Esophagus muscularis mucosa (tissue), 4 donors: ENCODE data around the gene NFATC1. TPM values are rescaled to one million over a fixed set of nuclear protein-coding genes. Genes with fewer than 3 reads are reported as not detected.

Experiments
- DNase-seq: peaks from one replicate; pipeline ENCODE4 v3.0.0-alpha.2; 2017; ENCODE audit errors: extremely low spot score
- H3K27ac ChIP-seq, 4 donors: fragments of 200-600 bp; sonication (generic); replicated peaks in 1 of 4; 1 replicate in 3 of 4; 2 replicates in 1 of 4; pipeline ENCODE4 v1.5.1; 2016 to 2019; ENCODE audit warnings: mild to moderate bottlenecking in 1 of 4
- H3K27me3 ChIP-seq, 4 donors: fragments of 200-600 bp; sonication (generic); one replicate each; pipeline versions ENCODE4 v1.5.1 to v1.6.0; 2016 to 2019
- H3K36me3 ChIP-seq, 4 donors: fragments of 200-600 bp; sonication (generic); one replicate each; pipeline ENCODE4 v1.5.1; 2016 to 2019
- H3K4me1 ChIP-seq, 4 donors: fragments of 200-600 bp; sonication (generic); one replicate each; pipeline ENCODE4 v1.5.1; 2016 to 2019
- H3K4me3 ChIP-seq, 4 donors: fragments of 200-600 bp; sonication (generic); 1 replicate in 2 of 4; 2 replicates in 2 of 4; pipeline ENCODE4 v1.5.1; 2016 to 2019; ENCODE audit warnings: mild to moderate bottlenecking in 4 of 4, moderate library complexity in 1 of 4
- H3K9me3 ChIP-seq, 4 donors: fragments of 200-600 bp; sonication (generic); 1 replicate in 3 of 4; 2 replicates in 1 of 4; pipeline ENCODE4 v1.5.1; 2016 to 2019
- EP300 ChIP-seq: sonication (generic); formaldehyde crosslinking; IDR thresholded peaks from one replicate; pipeline ENCODE4 v1.6.1; 2017; ENCODE audit warnings: antibody characterized with exemption
- POLR2A ChIP-seq: fragments of 450-650 bp; IDR thresholded peaks from one replicate; pipeline ENCODE4 v1.6.1; 2017; ENCODE audit warnings: antibody characterized with exemption, moderate library complexity, mild to moderate bottlenecking, low read depth
- POLR2AphosphoS5 ChIP-seq, 2 donors: sonication (generic); formaldehyde crosslinking; IDR thresholded peaks; one replicate each; pipeline ENCODE4 v1.6.1; 2017; ENCODE audit warnings: antibody characterized with exemption in 2 of 2
- WGBS: methylation state at CpG from one replicate; pipeline ENCODE4 v1.1.5; 2018; 5-methylcytosine and 5-hydroxymethylcytosine counted together
- intact Hi-C: fragments of 100-400 bp; cut with DNase I; formaldehyde crosslinking; loops from one replicate; pipeline ENCODE4 v1.15.1; 2023
- total RNA-seq, 4 donors: library from RNA; depleted of rRNA; stranded (reverse); fragments of >200 nt; gene quantifications; one replicate each; pipeline versions ENCODE4 v1.1.0 to v1.2.1, GENCODE V29; 2016
- TF ChIP-seq, protein P1 (sequence below), 3 experiments: fragments of 200-600 bp in 2 of 3; fragments of 450-650 bp in 1 of 3; sonication (generic) in 2 of 3; IDR thresholded peaks; one replicate each; pipeline ENCODE4 v1.5.1; 2017 to 2019; ENCODE audit warnings: antibody characterized with exemption in 3 of 3, mild to moderate bottlenecking in 2 of 3, moderate library complexity in 1 of 3

Gene NFATC1
- total RNA-seq, 4 donors from 2014 or later, result 15.0 to 22.0 (median 17.8) TPM

DNA sequence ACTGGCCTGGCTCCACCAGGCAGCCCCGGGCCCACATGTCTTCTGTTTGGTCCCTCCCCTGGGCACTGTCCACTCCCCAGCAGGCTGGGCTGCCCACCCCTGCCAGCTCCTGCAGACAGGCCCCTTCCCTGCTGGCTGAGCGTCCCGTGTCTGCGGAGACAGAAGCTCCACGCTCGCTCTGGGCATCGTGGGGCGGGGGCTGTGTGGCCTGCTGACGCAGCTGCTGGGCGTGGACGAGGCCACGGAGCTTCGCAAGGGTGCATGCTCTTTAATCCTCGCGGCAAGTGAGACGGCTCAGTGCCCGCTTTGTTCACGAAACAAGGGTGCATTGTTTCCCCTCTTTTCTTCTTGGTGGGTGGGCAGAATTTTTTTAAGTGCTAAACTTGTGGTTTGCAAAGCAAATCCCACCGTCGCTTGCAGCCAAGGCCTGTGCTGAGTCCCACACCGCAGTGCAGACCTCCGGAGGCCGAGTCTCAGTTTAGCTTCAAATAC is 151.1 kb downstream of the NFATC1 start:
- intact Hi-C loops, result no loop called here
- no peak overlapping the region for H3K27ac ChIP-seq
- no peak for TF ChIP-seq POLR2AphosphoS5 (IDR thresholded peaks at IDR 0.05)
- TF ChIP-seq, protein P1, sequence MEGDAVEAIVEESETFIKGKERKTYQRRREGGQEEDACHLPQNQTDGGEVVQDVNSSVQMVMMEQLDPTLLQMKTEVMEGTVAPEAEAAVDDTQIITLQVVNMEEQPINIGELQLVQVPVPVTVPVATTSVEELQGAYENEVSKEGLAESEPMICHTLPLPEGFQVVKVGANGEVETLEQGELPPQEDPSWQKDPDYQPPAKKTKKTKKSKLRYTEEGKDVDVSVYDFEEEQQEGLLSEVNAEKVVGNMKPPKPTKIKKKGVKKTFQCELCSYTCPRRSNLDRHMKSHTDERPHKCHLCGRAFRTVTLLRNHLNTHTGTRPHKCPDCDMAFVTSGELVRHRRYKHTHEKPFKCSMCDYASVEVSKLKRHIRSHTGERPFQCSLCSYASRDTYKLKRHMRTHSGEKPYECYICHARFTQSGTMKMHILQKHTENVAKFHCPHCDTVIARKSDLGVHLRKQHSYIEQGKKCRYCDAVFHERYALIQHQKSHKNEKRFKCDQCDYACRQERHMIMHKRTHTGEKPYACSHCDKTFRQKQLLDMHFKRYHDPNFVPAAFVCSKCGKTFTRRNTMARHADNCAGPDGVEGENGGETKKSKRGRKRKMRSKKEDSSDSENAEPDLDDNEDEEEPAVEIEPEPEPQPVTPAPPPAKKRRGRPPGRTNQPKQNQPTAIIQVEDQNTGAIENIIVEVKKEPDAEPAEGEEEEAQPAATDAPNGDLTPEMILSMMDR (IDR thresholded peaks at IDR 0.05), result no peak
- TF ChIP-seq EP300, result no peak
- no peak for TF ChIP-seq POLR2A
- no peaks in the 10 kb centered on the region for H3K4me1 ChIP-seq
- no peak overlapping the region for H3K4me3 ChIP-seq
- H3K27me3 ChIP-seq, result peaks cover 0 to 29% (median 0%) of the 10 kb centered on the region in 4 donors
- WGBS, result 68% methylated on average over 13 of the region's 23 CpGs
- DNase-seq, result no peak
- H3K9me3 ChIP-seq, result no peaks in the 10 kb centered on the region
- H3K36me3 ChIP-seq, result no peaks in the 10 kb centered on the region

DNA sequence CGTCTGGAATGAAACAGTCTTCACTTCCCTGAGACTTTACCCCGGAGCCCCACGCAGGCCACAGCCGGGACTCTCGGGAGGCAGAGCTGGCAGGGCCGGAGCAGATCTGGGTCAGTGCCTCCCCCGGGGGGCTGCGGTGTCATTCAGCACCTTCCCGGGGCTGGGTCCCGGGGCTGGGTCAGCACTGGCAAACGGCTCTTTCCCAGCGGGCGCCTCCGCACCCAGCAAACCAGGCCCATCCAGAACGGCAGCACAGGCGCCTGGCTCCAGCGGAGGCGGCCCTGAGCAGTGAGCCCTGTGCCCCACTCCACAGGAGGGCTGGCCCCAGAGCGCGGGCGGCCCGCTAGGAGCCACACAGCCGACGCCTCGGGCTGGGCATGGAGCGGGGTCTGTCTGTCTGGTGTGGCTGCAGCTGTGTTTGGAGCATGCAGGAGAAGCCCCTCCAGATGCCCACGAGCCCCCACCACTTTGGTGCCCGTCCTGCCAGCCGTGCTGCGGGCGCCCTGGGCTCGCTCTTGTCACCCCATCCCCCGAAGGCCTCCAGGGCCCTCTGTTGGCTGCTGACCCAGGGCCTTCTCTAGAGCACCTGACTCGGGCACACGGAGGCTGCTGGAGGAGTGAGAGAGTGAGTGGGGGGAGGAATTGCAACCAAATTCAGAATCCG is 151.8 kb downstream of the NFATC1 start:
- Histone ChIP-seq H3K4me3 (no peak overlapping the region), H3K4me1 (no peaks in the 10 kb centered on the region), H3K9me3 (no peaks in the 10 kb centered on the region), H3K27ac (no peak overlapping the region), H3K36me3 (no peaks in the 10 kb centered on the region), H3K27me3 (peaks cover 0 to 33% (median 0%) of the 10 kb centered on the region in 4 donors)
- no peak for DNase-seq
- TF ChIP-seq, protein P1 (IDR thresholded peaks at IDR 0.05), result no peak
- TF ChIP-seq POLR2AphosphoS5 (IDR thresholded peaks at IDR 0.05), result no peak
- no peak for TF ChIP-seq EP300
- no peak for TF ChIP-seq POLR2A
- intact Hi-C loops, result no loop called here
- 82% methylated on average over 8 of the region's 36 CpGs for WGBS

DNA sequence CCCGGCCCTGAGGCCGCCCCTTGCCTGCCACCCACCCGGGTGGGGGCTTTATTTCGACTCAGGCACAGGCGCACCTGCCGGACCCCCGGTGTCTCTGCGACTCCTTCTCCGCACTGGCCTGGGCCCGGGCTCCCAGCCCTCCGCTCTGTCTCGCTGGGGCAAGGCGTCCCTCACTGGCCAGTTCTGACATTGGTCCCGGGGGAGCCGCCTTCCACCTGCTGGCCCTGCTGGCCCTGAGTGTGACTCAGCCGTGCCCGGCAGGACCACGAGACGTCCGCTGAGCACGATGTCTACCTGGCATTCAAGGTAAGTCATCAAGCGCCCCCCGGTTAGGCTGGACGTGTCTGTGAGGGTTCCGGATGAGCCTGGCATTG is 152.3 kb downstream of the NFATC1 start:
- WGBS, result 88% methylated on average over 24 of the region's 25 CpGs
- DNase-seq, result no peak
- intact Hi-C loops, result no loop called here
- Histone ChIP-seq H3K9me3 (no peaks in the 10 kb centered on the region), H3K4me3 (no peak overlapping the region), H3K36me3 (no peaks in the 10 kb centered on the region), H3K4me1 (no peaks in the 10 kb centered on the region), H3K27ac (no peak overlapping the region), H3K27me3 (peaks cover 0 to 33% (median 0%) of the 10 kb centered on the region in 4 donors)
- TF ChIP-seq POLR2A (no peak), EP300 (no peak), POLR2AphosphoS5 (IDR thresholded peaks at IDR 0.05) (no peak)

DNA sequence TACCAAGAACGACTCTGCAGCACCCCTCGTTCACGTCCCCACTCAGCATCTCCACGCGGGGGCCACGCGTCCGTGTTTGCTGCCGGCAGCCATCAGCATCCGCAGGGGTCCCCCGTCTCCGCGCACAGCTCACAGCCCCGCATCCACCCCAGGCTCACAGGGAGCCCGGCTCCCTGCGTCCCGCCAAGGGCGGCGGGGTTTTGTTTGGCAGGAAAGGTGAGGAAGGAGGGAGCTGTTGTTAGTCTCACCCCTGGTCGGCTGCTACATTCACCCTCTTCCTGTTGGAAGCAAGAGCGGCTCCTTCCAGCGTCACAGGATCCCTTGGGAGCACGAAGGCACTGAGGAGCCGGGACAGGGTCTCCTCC is 152.9 kb downstream of the NFATC1 start:
- Histone ChIP-seq H3K4me1 (no peaks in the 10 kb centered on the region), H3K4me3 (no peak overlapping the region), H3K27ac (no peak overlapping the region), H3K27me3 (peaks cover 0 to 33% (median 0%) of the 10 kb centered on the region in 4 donors), H3K9me3 (no peaks in the 10 kb centered on the region), H3K36me3 (no peaks in the 10 kb centered on the region)
- TF ChIP-seq, protein P1 (IDR thresholded peaks at IDR 0.05), result no peak
- TF ChIP-seq POLR2A (no peak), POLR2AphosphoS5 (IDR thresholded peaks at IDR 0.05) (no peak), EP300 (no peak)
- intact Hi-C loops, result no loop called here
- WGBS, result 89% methylated on average over 23 of the region's 24 CpGs
- DNase-seq, result no peak

DNA sequence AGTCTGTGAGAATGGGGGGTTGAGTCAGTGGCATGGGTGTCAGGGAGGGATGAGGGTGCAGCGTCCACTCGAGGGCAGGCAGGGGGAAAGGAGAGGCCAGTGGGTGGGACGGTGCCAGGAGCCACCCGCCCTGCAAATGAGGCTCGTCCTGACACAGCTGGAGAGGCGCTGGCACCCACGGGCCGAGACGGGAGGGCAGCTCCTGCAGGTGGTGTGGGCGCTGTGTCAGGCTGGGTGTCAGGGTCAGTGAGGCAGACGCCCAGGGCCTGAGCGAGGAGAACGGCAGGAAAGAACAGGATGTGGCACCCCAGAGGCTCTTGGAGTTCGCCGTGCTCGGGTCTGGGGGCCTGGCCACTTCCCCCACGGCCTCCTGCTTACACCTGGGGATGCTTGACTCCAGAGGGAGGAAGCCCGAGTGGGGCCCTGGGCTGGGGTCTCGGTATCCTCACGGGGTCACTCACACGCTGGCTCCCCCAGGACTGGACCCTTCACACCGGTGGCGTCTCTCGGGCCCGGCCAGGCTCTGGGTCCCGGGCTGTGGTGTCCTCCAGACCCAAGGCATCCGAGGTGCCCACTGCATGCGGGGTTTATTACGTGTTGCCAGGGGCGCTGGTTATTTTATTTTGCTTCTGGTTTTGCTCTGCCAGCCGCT is 153.4 kb downstream of the NFATC1 start:
- Histone ChIP-seq H3K27me3 (peaks cover 0 to 33% (median 0%) of the 10 kb centered on the region in 4 donors), H3K27ac (no peak overlapping the region), H3K9me3 (no peaks in the 10 kb centered on the region), H3K4me3 (no peak overlapping the region), H3K36me3 (no peaks in the 10 kb centered on the region), H3K4me1 (no peaks in the 10 kb centered on the region)
- 85% methylated on average over 21 of the region's 31 CpGs for WGBS
- intact Hi-C loops, result no loop called here
- TF ChIP-seq POLR2A (no peak), POLR2AphosphoS5 (IDR thresholded peaks at IDR 0.05) (no peak), EP300 (no peak)
- TF ChIP-seq, protein P1 (IDR thresholded peaks at IDR 0.05), result no peak
- DNase-seq, result no peak
